PC-9 (cell line): ENCODE data around the gene CAPN13. TPM values are rescaled to one million over a fixed set of nuclear protein-coding genes. Genes with fewer than 3 reads are reported as not detected.

Experiments used
- BruUV-seq: library from RNA; stranded (reverse); fragments of 400-500 nt; replicated peaks from 2 replicates; lab custom pipeline; 2021; lab: Mats Ljungman, UMichigan
- CTCF ChIA-PET: fragments of 300-600 bp; sonication (Branson Sonifier 250); formaldehyde crosslinking; loops from one replicate; lab custom pipeline; 2022; ENCODE audit warnings: antibody characterized with exemption; lab: Charles Lee
- POLR2A ChIA-PET: fragments of 300-600 bp; sonication (Branson Sonifier 250); formaldehyde crosslinking; loops from one replicate; lab custom pipeline; 2022; ENCODE audit warnings: antibody characterized with exemption; ENCODE audit not compliant: unreplicated experiment; lab: Charles Lee
- DNase-seq, 2 experiments: peaks; one replicate each; pipeline versions ENCODE4 v3.0.0 to v3.0.0-alpha.2; 2015 to 2022; ENCODE audit warnings: mixed read lengths in 1 of 2
- H2AFZ ChIP-seq: fragments of 200-600 bp; sonication (generic); 2 replicates; pipeline ENCODE4 v1.8.1; 2017; ENCODE audit warnings: antibody characterized with exemption
- H3F3A ChIP-seq: fragments of 200-600 bp; sonication (generic); 2 replicates; pipeline ENCODE4 v1.8.1; 2017; ENCODE audit warnings: antibody characterized with exemption, mild to moderate bottlenecking, low read depth; ENCODE audit not compliant: insufficient read depth
- H3K27ac ChIP-seq: fragments of 200-600 bp; sonication (generic); 2 replicates; pipeline ENCODE4 v1.6.1; 2016; ENCODE audit warnings: mixed run types
- H3K27me3 ChIP-seq: fragments of 200-600 bp; sonication (generic); 2 replicates; pipeline ENCODE4 v1.6.1; 2016; ENCODE audit warnings: low read depth, mixed run types; ENCODE audit not compliant: insufficient read depth
- H3K36me3 ChIP-seq: fragments of 200-600 bp; sonication (generic); 2 replicates; pipeline ENCODE4 v1.6.1; 2016; ENCODE audit warnings: low read depth, mixed run types
- H3K4me1 ChIP-seq: fragments of 200-600 bp; sonication (generic); replicated peaks from 2 replicates; pipeline ENCODE4 v1.6.1; 2016; ENCODE audit warnings: mixed run types; ENCODE audit not compliant: insufficient read depth
- H3K4me2 ChIP-seq: fragments of 200-600 bp; sonication (generic); 2 replicates; pipeline ENCODE4 v1.6.1; 2017; ENCODE audit warnings: mixed run types
- H3K4me3 ChIP-seq: fragments of 200-600 bp; sonication (generic); 2 replicates; pipeline ENCODE4 v1.6.1; 2016; ENCODE audit warnings: mixed run types
- H3K79me2 ChIP-seq: fragments of 200-600 bp; sonication (generic); 2 replicates; pipeline ENCODE4 v1.6.1; 2017; ENCODE audit warnings: low read depth, mixed run types
- H3K9me2 ChIP-seq: fragments of 200-600 bp; sonication (generic); 2 replicates; pipeline ENCODE4 v1.8.1; 2017; ENCODE audit warnings: mild to moderate bottlenecking; ENCODE audit not compliant: insufficient read depth
- H3K9me3 ChIP-seq: fragments of 200-600 bp; sonication (generic); 2 replicates; pipeline ENCODE4 v1.8.1; 2016; ENCODE audit warnings: low read depth; ENCODE audit not compliant: insufficient read depth
- H4K20me1 ChIP-seq: fragments of 200-600 bp; sonication (generic); 2 replicates; pipeline ENCODE4 v1.8.1; 2017; ENCODE audit not compliant: insufficient read depth
- EZH2 ChIP-seq: fragments of 200-600 bp; sonication (generic); IDR thresholded peaks from 2 replicates; pipeline ENCODE4 v1.8.0; 2017; ENCODE audit warnings: antibody characterized with exemption, low read depth
- intact Hi-C: fragments of 100-400 bp; cut with micrococcal nuclease; formaldehyde crosslinking; loops from one replicate; pipeline ENCODE4 v1.10.0; 2022; ENCODE audit not compliant: unreplicated experiment
- total RNA-seq: library from RNA; stranded (reverse); gene quantifications from 2 replicates; pipeline ENCODE4 v1.2.3, GENCODE V29; 2021
- TF ChIP-seq, protein P1 (sequence below): fragments of 200-600 bp; sonication (generic); conservative IDR thresholded peaks from 2 replicates; pipeline ENCODE4 v1.6.1; 2017; ENCODE audit warnings: mixed run types, antibody characterized with exemption, mild to moderate bottlenecking, moderate library complexity

The CAPN13 gene
- total RNA-seq, 1 experiment from 2014 or later, result 1.5 TPM

DNA sequence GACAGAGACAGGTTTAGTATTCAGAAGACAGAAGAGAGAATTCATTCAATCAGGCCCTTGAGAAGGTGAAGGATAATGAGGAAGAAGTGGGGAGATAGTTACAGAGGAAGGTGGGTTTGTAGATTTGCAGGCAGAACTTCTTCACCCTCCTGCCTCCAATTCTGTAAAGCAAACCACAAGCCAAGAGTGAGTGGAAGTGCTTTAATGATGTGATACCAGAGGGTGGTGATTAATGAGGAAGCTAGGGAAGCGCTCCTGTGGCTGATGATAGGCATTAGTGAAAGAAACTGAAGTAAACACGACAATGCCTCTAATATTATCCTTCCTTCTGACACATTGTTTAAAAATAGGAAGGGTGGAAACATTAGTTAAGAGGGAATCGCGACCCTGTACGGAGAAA lies 78.2 kb downstream of the CAPN13 start:
- H4K20me1 ChIP-seq, result no peaks in the 10 kb centered on the region
- H3K27me3 ChIP-seq, result no peaks in the 10 kb centered on the region
- H3K27ac ChIP-seq, result no peak overlapping the region
- H3K9me2 ChIP-seq, result no peaks in the 10 kb centered on the region
- no peaks in the 10 kb centered on the region for H3K36me3 ChIP-seq
- H3K4me2 ChIP-seq, result no peak overlapping the region
- no peak for DNase-seq
- H3F3A ChIP-seq, result no peaks in the 10 kb centered on the region
- no peak overlapping the region for H3K4me3 ChIP-seq
- TF ChIP-seq, protein P1, sequence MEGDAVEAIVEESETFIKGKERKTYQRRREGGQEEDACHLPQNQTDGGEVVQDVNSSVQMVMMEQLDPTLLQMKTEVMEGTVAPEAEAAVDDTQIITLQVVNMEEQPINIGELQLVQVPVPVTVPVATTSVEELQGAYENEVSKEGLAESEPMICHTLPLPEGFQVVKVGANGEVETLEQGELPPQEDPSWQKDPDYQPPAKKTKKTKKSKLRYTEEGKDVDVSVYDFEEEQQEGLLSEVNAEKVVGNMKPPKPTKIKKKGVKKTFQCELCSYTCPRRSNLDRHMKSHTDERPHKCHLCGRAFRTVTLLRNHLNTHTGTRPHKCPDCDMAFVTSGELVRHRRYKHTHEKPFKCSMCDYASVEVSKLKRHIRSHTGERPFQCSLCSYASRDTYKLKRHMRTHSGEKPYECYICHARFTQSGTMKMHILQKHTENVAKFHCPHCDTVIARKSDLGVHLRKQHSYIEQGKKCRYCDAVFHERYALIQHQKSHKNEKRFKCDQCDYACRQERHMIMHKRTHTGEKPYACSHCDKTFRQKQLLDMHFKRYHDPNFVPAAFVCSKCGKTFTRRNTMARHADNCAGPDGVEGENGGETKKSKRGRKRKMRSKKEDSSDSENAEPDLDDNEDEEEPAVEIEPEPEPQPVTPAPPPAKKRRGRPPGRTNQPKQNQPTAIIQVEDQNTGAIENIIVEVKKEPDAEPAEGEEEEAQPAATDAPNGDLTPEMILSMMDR, result no peak
- no peak for TF ChIP-seq EZH2
- H3K9me3 ChIP-seq, result no peaks in the 10 kb centered on the region
- intact Hi-C loops, result no loop called here
- no peaks in the 10 kb centered on the region for H3K4me1 ChIP-seq
- H3K79me2 ChIP-seq, result no peaks in the 10 kb centered on the region
- CTCF ChIA-PET, result interaction anchor here (0.6 kb wide), 1 partner anchor 702 kb away, joined by 3 read pairs; no protein-coding TSS in a partner anchor
- no peak overlapping the region for H2AFZ ChIP-seq
- POLR2A ChIA-PET, result no interaction called here
- BruUV-seq, result no TSS peak

DNA sequence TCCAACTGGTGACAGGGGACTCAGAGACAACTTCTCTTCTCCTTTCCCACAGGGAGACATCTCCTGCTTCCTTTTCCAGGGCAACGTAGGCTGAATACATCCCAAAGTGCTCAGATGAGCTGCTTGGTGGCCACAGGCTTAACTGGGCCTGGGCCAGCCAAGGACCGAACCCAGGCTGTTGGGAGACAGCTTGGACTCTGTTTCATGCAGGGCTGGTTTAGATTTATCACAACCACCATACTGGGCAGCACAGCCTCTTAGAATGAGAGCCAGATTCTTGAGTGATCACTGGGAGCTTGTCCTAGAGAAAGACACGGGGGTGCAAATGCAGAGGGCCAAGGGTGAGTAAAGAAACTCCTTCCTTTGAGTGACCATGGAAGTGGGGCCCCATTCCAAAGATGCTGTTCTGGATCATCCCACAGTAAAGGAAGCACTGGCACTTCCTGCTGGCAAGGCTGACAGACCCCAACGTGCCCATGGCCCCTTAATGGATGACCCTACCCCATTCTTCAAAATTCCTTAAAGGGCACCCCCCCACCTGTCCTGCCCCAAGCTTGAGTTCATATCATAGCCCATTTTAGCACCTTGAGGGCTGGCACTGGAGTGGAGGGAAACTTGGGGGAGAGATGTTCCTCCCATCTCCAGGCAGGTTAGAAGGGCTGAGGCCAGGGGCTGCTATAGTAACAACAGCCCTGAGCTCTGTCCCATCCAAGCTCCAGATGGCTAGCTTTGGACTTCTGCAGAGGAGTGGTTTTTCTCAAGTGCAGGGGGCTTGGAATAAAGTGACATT lies 84.1 kb downstream of the CAPN13 start:
- H3K27ac ChIP-seq, result no peak overlapping the region
- no peaks in the 10 kb centered on the region for H3K9me2 ChIP-seq
- no peaks in the 10 kb centered on the region for H3K27me3 ChIP-seq
- no peaks in the 10 kb centered on the region for H3F3A ChIP-seq
- no peaks in the 10 kb centered on the region for H3K36me3 ChIP-seq
- POLR2A ChIA-PET, result no interaction called here
- H3K9me3 ChIP-seq, result no peaks in the 10 kb centered on the region
- DNase-seq, result no peak
- CTCF ChIA-PET, result no interaction called here
- no TSS peak for BruUV-seq
- H3K4me1 ChIP-seq, result no peaks in the 10 kb centered on the region
- intact Hi-C loops, result no loop called here
- H3K4me2 ChIP-seq, result no peak overlapping the region
- no peak overlapping the region for H3K4me3 ChIP-seq
- TF ChIP-seq, protein P1, result no peak
- no peak for TF ChIP-seq EZH2
- no peaks in the 10 kb centered on the region for H3K79me2 ChIP-seq
- no peak overlapping the region for H2AFZ ChIP-seq
- H4K20me1 ChIP-seq, result no peaks in the 10 kb centered on the region

DNA sequence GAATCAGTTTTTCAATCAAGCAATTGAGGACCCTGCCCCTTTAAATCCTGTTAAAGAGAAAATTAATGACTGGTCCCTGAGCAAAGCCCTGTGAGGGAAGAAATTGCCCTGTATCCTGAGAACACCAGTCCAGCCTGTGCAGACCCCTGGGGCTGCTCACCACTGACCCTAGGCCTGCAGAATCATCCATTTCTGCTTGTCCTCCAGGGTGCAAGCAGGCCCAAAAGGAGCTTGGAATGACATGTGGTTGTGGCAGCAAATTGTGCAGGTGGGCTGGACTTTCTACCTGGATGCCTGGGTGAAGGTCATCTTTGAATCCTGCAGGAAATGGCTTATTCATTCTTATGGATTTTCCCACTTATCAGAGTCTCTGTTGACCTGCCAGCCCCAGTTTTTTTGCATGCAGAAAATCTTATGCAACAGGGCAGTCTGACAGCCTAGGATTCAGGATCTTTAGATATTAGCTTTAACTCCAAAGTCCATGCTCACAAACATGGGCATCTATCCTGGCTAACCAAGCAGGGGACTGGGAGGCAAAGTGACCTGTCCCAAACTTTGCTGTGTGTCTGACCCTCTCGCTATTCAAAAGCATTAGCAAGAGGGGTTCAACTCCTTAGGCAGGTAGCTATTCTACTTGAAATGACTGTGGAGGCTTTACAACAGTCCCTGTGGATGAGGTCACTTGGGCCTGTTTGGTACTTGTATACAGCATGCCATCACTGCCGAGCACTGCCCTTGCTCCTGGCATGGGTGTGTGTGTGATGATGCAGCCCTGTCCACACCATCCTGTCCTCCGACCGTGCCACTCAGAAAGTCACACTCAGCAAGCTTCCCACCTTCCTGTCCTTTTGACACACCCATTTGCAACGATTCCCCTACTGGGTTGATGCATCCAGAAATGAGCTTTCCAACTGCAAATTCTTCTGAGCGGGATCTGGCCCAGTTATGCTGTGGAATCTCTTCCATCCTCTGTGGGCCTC lies 85.3 kb downstream of the CAPN13 start:
- H3F3A ChIP-seq, result no peaks in the 10 kb centered on the region
- no peaks in the 10 kb centered on the region for H3K36me3 ChIP-seq
- no TSS peak for BruUV-seq
- H3K79me2 ChIP-seq, result no peaks in the 10 kb centered on the region
- no peaks in the 10 kb centered on the region for H3K4me1 ChIP-seq
- no peaks in the 10 kb centered on the region for H3K9me2 ChIP-seq
- DNase-seq, result no peak
- H3K4me2 ChIP-seq, result no peak overlapping the region
- intact Hi-C loops, result no loop called here
- no peak overlapping the region for H3K27ac ChIP-seq
- H3K9me3 ChIP-seq, result no peaks in the 10 kb centered on the region
- ChIA-PET POLR2A (no interaction called here), CTCF (no interaction called here)
- no peaks in the 10 kb centered on the region for H3K27me3 ChIP-seq
- no peak overlapping the region for H3K4me3 ChIP-seq
- H2AFZ ChIP-seq, result no peak overlapping the region
- no peaks in the 10 kb centered on the region for H4K20me1 ChIP-seq
- TF ChIP-seq, protein P1, result no peak
- no peak for TF ChIP-seq EZH2
